ENCODE measurements around the gene SEC16A. TPM values are rescaled to one million over a fixed set of nuclear protein-coding genes. Genes with fewer than 3 reads are reported as not detected.

SEC16A gene
- total and polyA plus RNA-seq, 4 donors = 21.7 to 96.1 (median 66.0) TPM

GRCh38 chr9:136391737-136392537 lies 90.9 kb downstream of the SEC16A start:
- H3K27ac ChIP-seq (ENCODE audit: low read depth in 1 of 2, low read length in 2 of 2) = no peak overlapping the region
- H3K36me3 ChIP-seq (ENCODE audit: control insufficient read depth in 4 of 4, insufficient read depth in 3 of 4, low read depth in 1 of 4, low read length in 3 of 4) = peaks cover 4 to 57% (median 29%) of the 10 kb centered on the region in 4 donors
- TF ChIP-seq TAF1 (conservative IDR thresholded peaks at IDR 0.05) (no peak), GABPA (IDR thresholded peaks at IDR 0.05 in 1 of 2, conservative IDR thresholded peaks at IDR 0.05 in 1 of 2) (no peak), HNF4A (conservative IDR thresholded peaks at IDR 0.05) (no peak), NR2F2 (IDR thresholded peaks at IDR 0.05) (no peak), EGR1 (IDR thresholded peaks at IDR 0.05; ENCODE audit: low read depth in 2 of 2) (no peak), YY1 (IDR thresholded peaks at IDR 0.05) (no peak), RXRA (IDR thresholded peaks at IDR 0.05) (peak; percentile 51 to 61)
- TF ChIP-seq, protein P1, sequence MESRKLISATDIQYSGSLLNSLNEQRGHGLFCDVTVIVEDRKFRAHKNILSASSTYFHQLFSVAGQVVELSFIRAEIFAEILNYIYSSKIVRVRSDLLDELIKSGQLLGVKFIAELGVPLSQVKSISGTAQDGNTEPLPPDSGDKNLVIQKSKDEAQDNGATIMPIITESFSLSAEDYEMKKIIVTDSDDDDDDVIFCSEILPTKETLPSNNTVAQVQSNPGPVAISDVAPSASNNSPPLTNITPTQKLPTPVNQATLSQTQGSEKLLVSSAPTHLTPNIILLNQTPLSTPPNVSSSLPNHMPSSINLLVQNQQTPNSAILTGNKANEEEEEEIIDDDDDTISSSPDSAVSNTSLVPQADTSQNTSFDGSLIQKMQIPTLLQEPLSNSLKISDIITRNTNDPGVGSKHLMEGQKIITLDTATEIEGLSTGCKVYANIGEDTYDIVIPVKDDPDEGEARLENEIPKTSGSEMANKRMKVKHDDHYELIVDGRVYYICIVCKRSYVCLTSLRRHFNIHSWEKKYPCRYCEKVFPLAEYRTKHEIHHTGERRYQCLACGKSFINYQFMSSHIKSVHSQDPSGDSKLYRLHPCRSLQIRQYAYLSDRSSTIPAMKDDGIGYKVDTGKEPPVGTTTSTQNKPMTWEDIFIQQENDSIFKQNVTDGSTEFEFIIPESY (IDR thresholded peaks at IDR 0.05) = no peak
- no peak for DNase-seq (ENCODE audit: low spot score)
- 94% methylated on average over 28 of the region's 28 CpGs for WGBS
- no peaks in the 10 kb centered on the region for H3K27me3 ChIP-seq (ENCODE audit: control insufficient read depth in 4 of 4, insufficient read depth in 4 of 4, low read length in 3 of 4)
- H3K4me1 ChIP-seq (ENCODE audit: control insufficient read depth in 4 of 4, insufficient read depth in 4 of 4, low read length in 3 of 4) = peaks cover 10 to 27% (median 18%) of the 10 kb centered on the region in 4 donors
- no peaks in the 10 kb centered on the region for H3K9me3 ChIP-seq (ENCODE audit: control insufficient read depth in 4 of 4, low read length in 3 of 4)
- no peak overlapping the region for H3K4me3 ChIP-seq (ENCODE audit: low read depth in 1 of 3, low read length in 3 of 3)
- H3K9ac ChIP-seq (ENCODE audit: low read depth in 1 of 2, low read length in 2 of 2) = no peak overlapping the region

Small RNA genes within 50 kb of the gene (small RNA-seq; reads per million reads assigned to genes)
- not detected for gene MIR4673

Other genes with a start within 250 kb of the SEC16A start
- gene QSOX2, start 237.2 kb downstream of the SEC16A start, total RNA-seq = 10 to 100 TPM in 1 of 2 donors, 1 to 10 TPM in 1; 4.8 to 12.7 TPM
- gene QSOX2, start 237.2 kb downstream of the SEC16A start, polyA plus RNA-seq = 1 to 10 TPM in 1 of 2 donors, under 1 TPM in 1; 0.79 to 3.8 TPM
- gene CCDC187, start 178.9 kb downstream of the SEC16A start, total RNA-seq = under 1 TPM in 1 of 2 donors, not detected in 1; 0.05 TPM
- not detected for gene CCDC187, start 178.9 kb downstream of the SEC16A start, polyA plus RNA-seq
- gene GPSM1, start 155.5 kb downstream of the SEC16A start, total RNA-seq = 1 to 10 TPM; 2.1 to 2.9 TPM
- gene GPSM1, start 155.5 kb downstream of the SEC16A start, polyA plus RNA-seq = 1 to 10 TPM in 1 of 2 donors, under 1 TPM in 1; 0.11 to 1.1 TPM
- 1 to 10 TPM; 2.0 to 2.9 TPM for gene DNLZ, start 119.3 kb downstream of the SEC16A start, total RNA-seq
- gene DNLZ, start 119.3 kb downstream of the SEC16A start, polyA plus RNA-seq = 1 to 10 TPM; 6.2 to 7.1 TPM
- 1 to 10 TPM; 3.1 to 5.3 TPM for gene CARD9, start 109.4 kb downstream of the SEC16A start, total RNA-seq
- gene CARD9, start 109.4 kb downstream of the SEC16A start, polyA plus RNA-seq = 1 to 10 TPM in 1 of 2 donors, under 1 TPM in 1; 0.25 to 1.3 TPM
- gene SNAPC4, start 82.9 kb downstream of the SEC16A start, total RNA-seq = 1 to 10 TPM; 2.3 to 4.2 TPM
- 1 to 10 TPM in 1 of 2 donors, under 1 TPM in 1; 0.75 to 3.9 TPM for gene SNAPC4, start 82.9 kb downstream of the SEC16A start, polyA plus RNA-seq
- 10 to 100 TPM; 11.0 to 25.6 TPM for gene ENTR1, start 72.4 kb downstream of the SEC16A start, total RNA-seq
- 10 to 100 TPM; 12.7 to 28.1 TPM for gene ENTR1, start 72.4 kb downstream of the SEC16A start, polyA plus RNA-seq
- gene PMPCA, start 72.4 kb downstream of the SEC16A start, total RNA-seq = 10 to 100 TPM; 27.0 to 39.5 TPM
- 10 to 100 TPM; 43.7 to 75.6 TPM for gene PMPCA, start 72.4 kb downstream of the SEC16A start, polyA plus RNA-seq
- 1 to 10 TPM; 3.1 to 3.3 TPM for gene INPP5E, start 43.2 kb downstream of the SEC16A start, total RNA-seq
- 1 to 10 TPM; 1.0 to 2.7 TPM for gene INPP5E, start 43.2 kb downstream of the SEC16A start, polyA plus RNA-seq
- gene NOTCH1, start 63.0 kb upstream of the SEC16A start, total RNA-seq = 10 to 100 TPM in 1 of 2 donors, 1 to 10 TPM in 1; 9.4 to 22.3 TPM
- 1 to 10 TPM; 2.4 to 7.5 TPM for gene NOTCH1, start 63.0 kb upstream of the SEC16A start, polyA plus RNA-seq
- 10 to 100 TPM; 34.5 to 38.5 TPM for gene EGFL7, start 179.9 kb upstream of the SEC16A start, total RNA-seq
- gene EGFL7, start 179.9 kb upstream of the SEC16A start, polyA plus RNA-seq = 10 to 100 TPM; 32.1 to 39.7 TPM
- gene AGPAT2, start 204.4 kb upstream of the SEC16A start, total RNA-seq = 100 to 1,000 TPM in 1 of 2 donors, 10 to 100 TPM in 1; 75.1 to 213 TPM
- 100 to 1,000 TPM; 211 to 222 TPM for gene AGPAT2, start 204.4 kb upstream of the SEC16A start, polyA plus RNA-seq
- 10 to 100 TPM in 1 of 2 donors, 1 to 10 TPM in 1; 6.4 to 19.7 TPM for gene DIPK1B, start 229.5 kb upstream of the SEC16A start, total RNA-seq
- 1 to 10 TPM; 2.3 to 4.1 TPM for gene DIPK1B, start 229.5 kb upstream of the SEC16A start, polyA plus RNA-seq

Measured in liver (tissue), 10 donors.